Gastrocnemius medialis (tissue), 4 donors: ENCODE data around the gene RIPK4.

Source experiments
- CTCF ChIP-seq, 5 experiments: fragments of 450-650 bp in 3 of 5; fragments of 200-600 bp in 2 of 5; sonication (generic) in 2 of 5; IDR thresholded peaks in 4 of 5; conservative IDR thresholded peaks in 1 of 5; 1 replicate in 4 of 5; 2 replicates in 1 of 5; pipeline ENCODE4 v1.5.1; 2016 to 2019; ENCODE audit warnings: antibody characterized with exemption in 5 of 5, mild to moderate bottlenecking in 3 of 5, moderate library complexity in 3 of 5
- POLR2A ChIP-seq, 2 donors: fragments of 450-650 bp; IDR thresholded peaks; one replicate each; pipeline ENCODE4 v1.6.1; 2017; ENCODE audit warnings: antibody characterized with exemption in 2 of 2, mild to moderate bottlenecking in 2 of 2, moderate library complexity in 2 of 2

DNA sequence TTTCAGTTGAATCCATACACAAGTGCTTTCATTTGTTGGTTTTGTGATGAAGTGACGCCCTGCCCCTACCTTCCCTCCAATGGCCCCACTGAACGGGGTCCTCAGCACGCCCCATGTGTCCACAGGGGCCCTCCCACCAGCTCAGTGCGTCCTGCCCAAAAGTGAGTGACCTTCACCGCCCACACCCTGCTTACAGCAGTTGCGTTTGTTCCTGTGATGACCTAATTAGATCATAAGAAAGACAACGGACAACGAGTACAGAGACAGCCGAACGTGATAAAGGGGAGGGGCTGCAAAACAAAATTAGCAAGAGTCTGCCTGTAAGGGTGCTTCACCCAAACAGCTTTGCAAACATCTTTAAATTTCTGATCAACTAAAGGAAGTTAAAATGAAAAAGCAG, 38.2 kb upstream of the RIPK4 start:
- TF ChIP-seq POLR2A (IDR thresholded peaks at IDR 0.05): no peak
- no peak for TF ChIP-seq CTCF (IDR thresholded peaks at IDR 0.05 in 4 of 5, conservative IDR thresholded peaks at IDR 0.05 in 1 of 5)
